NB4 (cell line): ENCODE measurements around the gene ZBTB34.

ENCODE experiments used
- CTCF ChIP-seq: IDR thresholded peaks from one replicate; pipeline ENCODE4 v1.5.1; 2012; ENCODE audit warnings: low read depth, low read length
- MYC ChIP-seq: IDR thresholded peaks from 2 replicates; pipeline ENCODE4 v1.6.1; 2011; ENCODE audit warnings: low read depth, low read length
- POLR2A ChIP-seq: IDR thresholded peaks from 2 replicates; pipeline ENCODE4 v1.6.1; 2011; ENCODE audit warnings: mild to moderate bottlenecking; ENCODE audit not compliant: insufficient read length; ENCODE audit errors: extremely low read depth

GRCh38 chr9:126926364-126926763 lies 65.9 kb downstream of the ZBTB34 start:
- TF ChIP-seq CTCF (no peak), MYC (no peak), POLR2A (no peak)
